Loucy (cell line): Measurements from ENCODE around the gene RAMACL.

ENCODE experiments used
- H2AFZ ChIP-seq: fragments of 200-600 bp; sonication (generic); 2 replicates; pipeline ENCODE4 v1.6.0; 2016; ENCODE audit warnings: antibody characterized with exemption, mild to moderate bottlenecking, low read length, moderate library complexity
- H3F3A ChIP-seq: fragments of 200-600 bp; 2 replicates; pipeline ENCODE4 v1.6.0; 2016; ENCODE audit warnings: antibody characterized with exemption, low read depth, mild to moderate bottlenecking
- H3K27me3 ChIP-seq: fragments of 200-600 bp; sonication (generic); 2 replicates; pipeline ENCODE4 v1.6.1; 2014; ENCODE audit warnings: low read length, mild to moderate bottlenecking; ENCODE audit not compliant: insufficient read depth, poor library complexity, severe bottlenecking
- H3K36me3 ChIP-seq: fragments of 200-600 bp; sonication (generic); 2 replicates; pipeline ENCODE4 v1.6.1; 2016; ENCODE audit warnings: low read length; ENCODE audit not compliant: insufficient read depth
- H3K4me1 ChIP-seq: fragments of 200-600 bp; sonication (generic); 2 replicates; pipeline ENCODE4 v1.5.1; 2014; ENCODE audit warnings: low read length, mild to moderate bottlenecking; ENCODE audit not compliant: insufficient read depth, poor library complexity, severe bottlenecking
- H3K4me2 ChIP-seq: fragments of 200-600 bp; sonication (generic); 2 replicates; pipeline ENCODE4 v1.6.0; 2014; ENCODE audit warnings: antibody characterized with exemption, low read length, low read depth, mild to moderate bottlenecking; ENCODE audit not compliant: poor library complexity, severe bottlenecking
- H3K4me3 ChIP-seq: fragments of 200-600 bp; sonication (generic); 2 replicates; pipeline ENCODE4 v1.5.1; 2014; ENCODE audit warnings: low read length, mild to moderate bottlenecking, mixed read lengths; ENCODE audit not compliant: poor library complexity, severe bottlenecking
- H3K79me2 ChIP-seq: fragments of 200-600 bp; sonication (generic); 2 replicates; pipeline ENCODE4 v1.6.1; 2014; ENCODE audit warnings: low read length; ENCODE audit not compliant: insufficient read depth
- H3K9ac ChIP-seq: fragments of 200-600 bp; sonication (generic); 2 replicates; pipeline ENCODE4 v1.6.0; 2014; ENCODE audit warnings: mild to moderate bottlenecking, low read depth, low read length, moderate library complexity; ENCODE audit not compliant: poor library complexity, severe bottlenecking
- H3K9me2 ChIP-seq: fragments of 200-600 bp; sonication (generic); replicated peaks from 2 replicates; pipeline ENCODE4 v1.6.1; 2016; ENCODE audit warnings: low read depth, low read length, mixed read lengths
- H3K9me3 ChIP-seq: fragments of 200-600 bp; sonication (generic); 2 replicates; pipeline ENCODE4 v1.6.1; 2014; ENCODE audit warnings: mild to moderate bottlenecking, antibody characterized with exemption, low read length, low read depth; ENCODE audit not compliant: insufficient read depth
- H4K20me1 ChIP-seq: fragments of 200-600 bp; sonication (generic); 2 replicates; pipeline ENCODE4 v1.6.0; 2014; ENCODE audit warnings: antibody characterized with exemption, low read length, mild to moderate bottlenecking; ENCODE audit not compliant: insufficient read depth, poor library complexity, severe bottlenecking
- CTCF ChIP-seq: fragments of 200-600 bp; sonication (generic); conservative IDR thresholded peaks from 2 replicates; pipeline ENCODE4 v1.5.1; 2014; ENCODE audit warnings: mild to moderate bottlenecking, antibody characterized with exemption, low read length
- EZH2phosphoT487 ChIP-seq: fragments of 200-600 bp; IDR thresholded peaks from 2 replicates; pipeline ENCODE4 v1.6.1; 2018; ENCODE audit warnings: antibody characterized with exemption, mild to moderate bottlenecking, moderate library complexity, borderline replicate concordance

The RAMACL gene

DNA sequence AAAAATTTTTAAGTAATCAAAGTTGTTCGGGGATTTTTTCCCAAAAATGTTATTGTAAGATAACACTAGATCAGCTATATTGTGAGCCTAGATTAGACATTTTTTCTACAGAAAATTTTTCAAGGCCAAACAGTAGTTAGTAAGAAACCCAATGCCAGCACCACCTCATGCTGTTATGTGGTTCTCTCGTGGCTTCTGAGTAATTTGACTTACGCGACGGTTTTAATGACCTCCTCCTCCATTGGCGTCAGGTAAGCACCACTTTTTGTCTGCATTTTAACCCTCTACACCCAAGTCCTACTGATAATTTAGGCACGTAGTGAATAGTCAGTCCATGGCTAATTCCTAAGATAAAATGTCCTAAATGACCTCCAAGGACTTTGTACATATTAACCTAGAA lies 30.9 kb upstream of the RAMACL start:
- TF ChIP-seq EZH2phosphoT487: no peak
- TF ChIP-seq CTCF: no peak
- Histone ChIP-seq H3K9me2 (no peaks in the 10 kb centered on the region), H4K20me1 (no peaks in the 10 kb centered on the region), H3K79me2 (no peaks in the 10 kb centered on the region), H3K9ac (no peak overlapping the region), H3K36me3 (no peaks in the 10 kb centered on the region), H3F3A (no peaks in the 10 kb centered on the region), H3K27me3 (no peaks in the 10 kb centered on the region), H2AFZ (no peak overlapping the region), H3K4me3 (no peak overlapping the region), H3K9me3 (no peaks in the 10 kb centered on the region), H3K4me1 (peaks cover 3% of the 10 kb centered on the region), H3K4me2 (no peak overlapping the region)

DNA sequence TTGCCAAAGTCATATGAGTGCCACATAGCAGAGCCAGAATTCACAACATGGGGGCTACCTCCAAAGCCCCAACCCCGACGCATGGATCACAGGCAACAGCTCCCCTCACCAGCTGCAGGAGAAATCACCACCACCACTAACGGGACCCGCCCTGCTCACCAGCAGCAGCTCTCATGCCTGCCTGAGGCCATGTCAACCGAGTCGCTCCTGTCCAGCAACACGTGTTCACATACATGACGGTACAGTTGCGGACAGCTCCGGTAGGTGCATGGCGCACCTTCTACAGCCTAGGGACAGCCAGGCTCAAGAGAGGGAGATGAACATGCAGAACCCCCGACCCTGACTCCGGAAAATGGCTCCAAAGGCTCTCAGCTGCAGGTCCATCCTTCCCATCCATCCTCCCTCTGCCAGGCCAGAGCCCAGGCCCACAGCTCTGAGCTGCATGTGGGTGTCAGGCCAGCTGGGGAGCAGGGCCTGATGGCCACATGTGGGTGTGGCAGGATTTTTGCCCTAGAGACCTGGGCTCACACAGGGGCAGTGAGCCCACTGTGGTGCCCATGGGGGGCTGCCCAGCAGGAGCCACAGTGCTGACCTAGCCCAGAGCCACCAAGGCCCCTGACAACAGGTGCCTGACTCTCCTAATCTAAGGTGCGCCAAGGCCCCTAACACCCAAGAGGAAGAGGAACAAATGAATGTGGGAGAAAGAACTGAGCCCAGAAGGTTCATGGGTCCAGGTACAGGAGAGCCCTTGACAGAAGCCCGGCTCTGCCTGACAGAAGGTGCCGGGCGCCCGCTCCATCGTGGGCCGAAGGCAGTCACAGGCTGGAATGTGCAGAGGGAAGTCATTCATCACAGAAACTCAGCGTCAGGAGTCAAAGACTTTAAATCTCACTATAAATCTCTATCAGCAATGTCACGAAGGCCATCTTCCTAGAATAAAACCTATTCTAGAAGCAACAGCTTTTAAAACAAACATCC lies 30.1 kb upstream of the RAMACL start:
- no peaks in the 10 kb centered on the region for H3K79me2 ChIP-seq
- no peaks in the 10 kb centered on the region for H3K9me3 ChIP-seq
- no peaks in the 10 kb centered on the region for H3F3A ChIP-seq
- no peak overlapping the region for H2AFZ ChIP-seq
- H3K36me3 ChIP-seq: no peaks in the 10 kb centered on the region
- no peak for TF ChIP-seq CTCF
- TF ChIP-seq EZH2phosphoT487: no peak
- peaks cover 3% of the 10 kb centered on the region for H3K4me1 ChIP-seq
- no peak overlapping the region for H3K9ac ChIP-seq
- H3K4me3 ChIP-seq: no peak overlapping the region
- H3K27me3 ChIP-seq: no peaks in the 10 kb centered on the region
- H3K9me2 ChIP-seq: no peaks in the 10 kb centered on the region
- no peak overlapping the region for H3K4me2 ChIP-seq
- H4K20me1 ChIP-seq: no peaks in the 10 kb centered on the region

DNA sequence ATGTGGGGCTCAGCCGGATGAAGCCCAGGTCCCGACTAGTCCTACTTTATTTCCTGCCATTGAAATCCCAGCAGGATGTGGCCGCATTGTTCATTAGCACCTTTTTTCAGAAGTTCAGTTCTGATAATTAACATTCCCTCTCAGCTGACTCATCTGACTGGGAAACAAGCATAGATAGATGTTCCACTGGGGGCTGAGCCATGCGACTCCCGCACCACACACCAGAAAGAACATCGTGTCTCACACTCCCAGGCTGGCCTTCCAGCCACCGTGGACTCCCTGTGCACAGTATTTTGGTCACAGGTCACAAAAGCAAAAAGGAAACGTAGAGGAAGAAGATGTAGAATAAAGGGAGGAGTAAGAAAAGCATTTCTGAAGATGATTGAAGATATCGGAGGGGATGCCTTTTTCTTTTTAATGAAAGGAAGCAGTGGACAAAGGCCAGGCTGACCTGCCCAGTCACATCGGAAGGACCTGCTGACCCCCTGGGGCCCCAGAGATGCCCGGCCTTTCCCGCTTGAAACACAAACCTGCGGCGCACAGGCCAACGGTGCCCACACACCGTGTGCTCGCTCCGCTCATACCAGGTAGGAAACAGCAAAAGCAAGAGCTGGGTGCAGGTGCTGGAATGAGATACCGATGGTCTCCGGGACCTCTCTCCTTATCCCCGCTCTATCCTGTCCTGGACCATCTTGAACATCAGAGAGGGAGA lies 28.7 kb upstream of the RAMACL start:
- H3K27me3 ChIP-seq: no peaks in the 10 kb centered on the region
- TF ChIP-seq EZH2phosphoT487 (no peak), CTCF (no peak)
- peaks cover 3% of the 10 kb centered on the region for H3K4me1 ChIP-seq
- H3K9me2 ChIP-seq: no peaks in the 10 kb centered on the region
- no peak overlapping the region for H3K4me2 ChIP-seq
- no peak overlapping the region for H2AFZ ChIP-seq
- H3K36me3 ChIP-seq: no peaks in the 10 kb centered on the region
- H3K9ac ChIP-seq: no peak overlapping the region
- no peaks in the 10 kb centered on the region for H3K79me2 ChIP-seq
- no peaks in the 10 kb centered on the region for H3K9me3 ChIP-seq
- no peaks in the 10 kb centered on the region for H4K20me1 ChIP-seq
- no peaks in the 10 kb centered on the region for H3F3A ChIP-seq
- no peak overlapping the region for H3K4me3 ChIP-seq
